ENCODE results near the gene HBS1L. TPM values are rescaled to one million over a fixed set of nuclear protein-coding genes. Genes with fewer than 3 reads are reported as not detected.

The HBS1L gene
- total and polyA plus RNA-seq, 10 of the 15 experiments (the other 5 are each of a cell fraction or from before 2014, with no cell fraction given): 58.7 to 142 (median 78.8) TPM

- 62% methylated on average over 6 of the region's 6 CpGs for WGBS (ENCODE audit: insufficient coverage, insufficient replicate concordance, low lambda C conversion rate, missing lambda C conversion rate)
- no peak overlapping the region for H3K9ac ChIP-seq (ENCODE audit: control insufficient read depth, insufficient read depth, low read length)
- no TSS peak for BruUV-seq (replicated peaks)
- ChIA-PET CTCF (interaction anchor here (4.2 kb wide), 1 partner anchor 12 kb away, joined by 15 read pairs; no protein-coding TSS in a partner anchor), SMC1A (ENCODE audit: uncharacterized antibody, unreplicated experiment) (interaction anchor here (0.7 kb wide), 2 partner anchors 12 to 1769 kb away, joined by 3 read pairs; no protein-coding TSS in a partner anchor), RAD21 (ENCODE audit: unreplicated experiment) (no interaction called here), POLR2A (no interaction called here)
- in situ Hi-C loops (cut with MboI): no loop called here
- H3K27me3 ChIP-seq (replicated peaks in 1 of 2; ENCODE audit: control insufficient read depth in 2 of 2, insufficient read depth in 2 of 2, low read length in 1 of 2): no peaks in the 10 kb centered on the region
- no peak overlapping the region for H3K27ac ChIP-seq (ENCODE audit: control insufficient read depth, insufficient read depth)
- intact Hi-C loops (cut with micrococcal nuclease; ENCODE audit: unreplicated experiment): no loop called here
- no peak for FAIRE-seq
- H4K20me1 ChIP-seq (ENCODE audit: control insufficient read depth, insufficient read depth): no peaks in the 10 kb centered on the region
- no peak overlapping the region for H3K4me3 ChIP-seq
- no peak overlapping the region for H2AFZ ChIP-seq (ENCODE audit: control insufficient read depth, low read depth, low read length)
- H3K4me2 ChIP-seq (ENCODE audit: control insufficient read depth, insufficient read depth): no peak overlapping the region
- no peak for DNase-seq (ENCODE audit: low read depth, low spot score)
- no peak for ATAC-seq
- H3K9me3 ChIP-seq (replicated peaks; ENCODE audit: control insufficient read depth, insufficient read depth, low read length): no peaks in the 10 kb centered on the region
- no peaks in the 10 kb centered on the region for H3K79me2 ChIP-seq (ENCODE audit: control insufficient read depth, insufficient read depth, low read length)
- no peaks in the 10 kb centered on the region for H3K4me1 ChIP-seq (ENCODE audit: control insufficient read depth, insufficient read depth, low read length)
- H3K36me3 ChIP-seq (ENCODE audit: control insufficient read depth in 2 of 2, insufficient read depth in 2 of 2, low read length in 1 of 2): no peaks in the 10 kb centered on the region
- TF ChIP-seq SREBF1 (IDR thresholded peaks at IDR 0.05; ENCODE audit: low read length) (no peak), SP1 (IDR thresholded peaks at IDR 0.05; ENCODE audit: low read depth, low read length) (no peak), TCF7 (IDR thresholded peaks at IDR 0.05; ENCODE audit: borderline replicate concordance) (no peak), EZH2 (IDR thresholded peaks at IDR 0.05; ENCODE audit: borderline replicate concordance, control insufficient read depth, low read depth, low read length) (no peak), FOXM1 (IDR thresholded peaks at IDR 0.05; ENCODE audit: low read depth, low read length) (no peak), LARP7 (IDR thresholded peaks at IDR 0.05) (no peak), SMAD5 (IDR thresholded peaks at IDR 0.05; ENCODE audit: low read depth) (no peak), JUNB (IDR thresholded peaks at IDR 0.05) (no peak), HCFC1 (IDR thresholded peaks at IDR 0.05; ENCODE audit: low read length) (no peak), ATF3 (IDR thresholded peaks at IDR 0.05; ENCODE audit: borderline replicate concordance, extremely low read depth, low read depth, low read length) (no peak), ESRRA (IDR thresholded peaks at IDR 0.05; ENCODE audit: low read length) (no peak), TAF1 (IDR thresholded peaks at IDR 0.05; ENCODE audit: borderline replicate concordance, low read depth, low read length) (no peak), NR2C1 (IDR thresholded peaks at IDR 0.05) (no peak), BRCA1 (IDR thresholded peaks at IDR 0.05; ENCODE audit: low read depth, low read length) (no peak)
- TF ChIP-seq, protein P1, sequence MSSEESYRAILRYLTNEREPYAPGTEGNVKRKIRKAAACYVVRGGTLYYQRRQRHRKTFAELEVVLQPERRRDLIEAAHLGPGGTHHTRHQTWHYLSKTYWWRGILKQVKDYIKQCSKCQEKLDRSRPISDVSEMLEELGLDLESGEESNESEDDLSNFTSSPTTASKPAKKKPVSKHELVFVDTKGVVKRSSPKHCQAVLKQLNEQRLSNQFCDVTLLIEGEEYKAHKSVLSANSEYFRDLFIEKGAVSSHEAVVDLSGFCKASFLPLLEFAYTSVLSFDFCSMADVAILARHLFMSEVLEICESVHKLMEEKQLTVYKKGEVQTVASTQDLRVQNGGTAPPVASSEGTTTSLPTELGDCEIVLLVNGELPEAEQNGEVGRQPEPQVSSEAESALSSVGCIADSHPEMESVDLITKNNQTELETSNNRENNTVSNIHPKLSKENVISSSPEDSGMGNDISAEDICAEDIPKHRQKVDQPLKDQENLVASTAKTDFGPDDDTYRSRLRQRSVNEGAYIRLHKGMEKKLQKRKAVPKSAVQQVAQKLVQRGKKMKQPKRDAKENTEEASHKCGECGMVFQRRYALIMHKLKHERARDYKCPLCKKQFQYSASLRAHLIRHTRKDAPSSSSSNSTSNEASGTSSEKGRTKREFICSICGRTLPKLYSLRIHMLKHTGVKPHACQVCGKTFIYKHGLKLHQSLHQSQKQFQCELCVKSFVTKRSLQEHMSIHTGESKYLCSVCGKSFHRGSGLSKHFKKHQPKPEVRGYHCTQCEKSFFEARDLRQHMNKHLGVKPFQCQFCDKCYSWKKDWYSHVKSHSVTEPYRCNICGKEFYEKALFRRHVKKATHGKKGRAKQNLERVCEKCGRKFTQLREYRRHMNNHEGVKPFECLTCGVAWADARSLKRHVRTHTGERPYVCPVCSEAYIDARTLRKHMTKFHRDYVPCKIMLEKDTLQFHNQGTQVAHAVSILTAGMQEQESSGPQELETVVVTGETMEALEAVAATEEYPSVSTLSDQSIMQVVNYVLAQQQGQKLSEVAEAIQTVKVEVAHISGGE (CRISPR knock-in tag; IDR thresholded peaks at IDR 0.05): no peak
- TF ChIP-seq, protein P2, sequence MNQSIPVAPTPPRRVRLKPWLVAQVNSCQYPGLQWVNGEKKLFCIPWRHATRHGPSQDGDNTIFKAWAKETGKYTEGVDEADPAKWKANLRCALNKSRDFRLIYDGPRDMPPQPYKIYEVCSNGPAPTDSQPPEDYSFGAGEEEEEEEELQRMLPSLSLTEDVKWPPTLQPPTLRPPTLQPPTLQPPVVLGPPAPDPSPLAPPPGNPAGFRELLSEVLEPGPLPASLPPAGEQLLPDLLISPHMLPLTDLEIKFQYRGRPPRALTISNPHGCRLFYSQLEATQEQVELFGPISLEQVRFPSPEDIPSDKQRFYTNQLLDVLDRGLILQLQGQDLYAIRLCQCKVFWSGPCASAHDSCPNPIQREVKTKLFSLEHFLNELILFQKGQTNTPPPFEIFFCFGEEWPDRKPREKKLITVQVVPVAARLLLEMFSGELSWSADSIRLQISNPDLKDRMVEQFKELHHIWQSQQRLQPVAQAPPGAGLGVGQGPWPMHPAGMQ (IDR thresholded peaks at IDR 0.05; ENCODE audit: borderline replicate concordance): no peak
- TF ChIP-seq, protein P3, sequence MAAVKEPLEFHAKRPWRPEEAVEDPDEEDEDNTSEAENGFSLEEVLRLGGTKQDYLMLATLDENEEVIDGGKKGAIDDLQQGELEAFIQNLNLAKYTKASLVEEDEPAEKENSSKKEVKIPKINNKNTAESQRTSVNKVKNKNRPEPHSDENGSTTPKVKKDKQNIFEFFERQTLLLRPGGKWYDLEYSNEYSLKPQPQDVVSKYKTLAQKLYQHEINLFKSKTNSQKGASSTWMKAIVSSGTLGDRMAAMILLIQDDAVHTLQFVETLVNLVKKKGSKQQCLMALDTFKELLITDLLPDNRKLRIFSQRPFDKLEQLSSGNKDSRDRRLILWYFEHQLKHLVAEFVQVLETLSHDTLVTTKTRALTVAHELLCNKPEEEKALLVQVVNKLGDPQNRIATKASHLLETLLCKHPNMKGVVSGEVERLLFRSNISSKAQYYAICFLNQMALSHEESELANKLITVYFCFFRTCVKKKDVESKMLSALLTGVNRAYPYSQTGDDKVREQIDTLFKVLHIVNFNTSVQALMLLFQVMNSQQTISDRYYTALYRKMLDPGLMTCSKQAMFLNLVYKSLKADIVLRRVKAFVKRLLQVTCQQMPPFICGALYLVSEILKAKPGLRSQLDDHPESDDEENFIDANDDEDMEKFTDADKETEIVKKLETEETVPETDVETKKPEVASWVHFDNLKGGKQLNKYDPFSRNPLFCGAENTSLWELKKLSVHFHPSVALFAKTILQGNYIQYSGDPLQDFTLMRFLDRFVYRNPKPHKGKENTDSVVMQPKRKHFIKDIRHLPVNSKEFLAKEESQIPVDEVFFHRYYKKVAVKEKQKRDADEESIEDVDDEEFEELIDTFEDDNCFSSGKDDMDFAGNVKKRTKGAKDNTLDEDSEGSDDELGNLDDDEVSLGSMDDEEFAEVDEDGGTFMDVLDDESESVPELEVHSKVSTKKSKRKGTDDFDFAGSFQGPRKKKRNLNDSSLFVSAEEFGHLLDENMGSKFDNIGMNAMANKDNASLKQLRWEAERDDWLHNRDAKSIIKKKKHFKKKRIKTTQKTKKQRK (IDR thresholded peaks at IDR 0.05; ENCODE audit: low read depth, low read length): no peak
Observed at GRCh38 chr6:134928151-134928900, 126.3 kb downstream of the HBS1L start.

Data from GM12878 (cell line).